Stimulated activated naive B cell treated with anti-CD40 and anti-IgM and Interleukin-4, amounts not matched to agents 10 μg/mL and 1 μg/mL and 100 μg/mL, for 72 hours (primary cell): Measurements from ENCODE around the gene HPCAL4.

ENCODE experiments used
- ATAC-seq, 2 donors: fragments of 150-1000 bp; cut with Tn5 transposase; replicated peaks; 2 replicates each; pipeline ENCODE4 v1.10.0; 2021; ENCODE audit warnings: moderate library complexity in 1 of 2
- DNase-seq: peaks from one replicate; pipeline ENCODE4 v3.0.0; 2021
- H3K27ac Mint-ChIP-seq: one replicate; pipeline ENCODE4 v1.8.0; 2022; ENCODE audit warnings: mild to moderate bottlenecking, mixed read lengths
- H3K27me3 Mint-ChIP-seq, 2 donors: one replicate each; pipeline ENCODE4 v1.8.0; 2022; ENCODE audit warnings: mixed read lengths in 2 of 2
- H3K36me3 Mint-ChIP-seq, 2 donors: one replicate each; pipeline ENCODE4 v1.8.0; 2022; ENCODE audit warnings: mixed read lengths in 2 of 2, mild to moderate bottlenecking in 1 of 2
- H3K4me1 Mint-ChIP-seq, 2 donors: one replicate each; pipeline ENCODE4 v1.8.0; 2022; ENCODE audit warnings: mixed read lengths in 2 of 2, mild to moderate bottlenecking in 1 of 2
- H3K4me3 Mint-ChIP-seq, 2 donors: one replicate each; pipeline ENCODE4 v1.8.0; 2022; ENCODE audit warnings: mild to moderate bottlenecking in 2 of 2, mixed read lengths in 2 of 2, moderate library complexity in 1 of 2
- H3K9me3 Mint-ChIP-seq, 2 donors: one replicate each; pipeline ENCODE4 v1.8.0; 2022; ENCODE audit warnings: mixed read lengths in 2 of 2, mild to moderate bottlenecking in 1 of 2

The HPCAL4 gene

GRCh38 chr1:39645411-39646043, 45.7 kb downstream of the HPCAL4 start:
- peaks cover 14 to 20% of the 10 kb centered on the region in 2 donors for H3K27me3 Mint-ChIP-seq
- no peak overlapping the region for H3K27ac Mint-ChIP-seq
- DNase-seq (no peak), ATAC-seq (no peak)
- no peaks in the 10 kb centered on the region for H3K4me1 Mint-ChIP-seq
- H3K9me3 Mint-ChIP-seq: peaks cover 3 to 9% of the 10 kb centered on the region in 2 donors
- H3K36me3 Mint-ChIP-seq: peaks cover 0 to 1% of the 10 kb centered on the region in 2 donors
- H3K4me3 Mint-ChIP-seq: no peak overlapping the region

DNA sequence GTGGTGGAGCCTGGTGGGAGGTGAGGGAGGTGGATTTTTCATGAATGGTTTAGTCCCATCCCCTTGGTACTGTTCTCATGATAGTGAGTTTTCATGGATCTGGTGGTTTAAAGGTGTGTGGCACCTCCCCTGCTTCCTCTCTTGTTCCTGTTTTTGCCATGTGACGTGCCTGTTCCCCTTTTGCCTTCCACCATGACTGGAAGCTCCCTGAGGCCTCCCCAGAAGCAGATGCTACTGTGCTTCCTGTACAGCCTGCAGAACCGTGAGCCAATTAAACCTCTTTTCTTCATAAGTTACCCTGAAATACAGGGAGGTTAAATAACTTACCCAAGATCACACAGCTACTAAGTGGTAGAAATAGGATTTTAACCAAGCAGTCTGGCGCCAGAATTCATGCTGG, 47.5 kb downstream of the HPCAL4 start:
- DNase-seq: no peak
- Mint-ChIP-seq H3K27ac (no peak overlapping the region), H3K4me3 (no peak overlapping the region), H3K27me3 (peaks cover 29 to 30% of the 10 kb centered on the region in 2 donors), H3K9me3 (peaks cover 3 to 9% of the 10 kb centered on the region in 2 donors), H3K4me1 (peaks cover 0 to 2% of the 10 kb centered on the region in 2 donors), H3K36me3 (no peaks in the 10 kb centered on the region)
- ATAC-seq: no peak

DNA sequence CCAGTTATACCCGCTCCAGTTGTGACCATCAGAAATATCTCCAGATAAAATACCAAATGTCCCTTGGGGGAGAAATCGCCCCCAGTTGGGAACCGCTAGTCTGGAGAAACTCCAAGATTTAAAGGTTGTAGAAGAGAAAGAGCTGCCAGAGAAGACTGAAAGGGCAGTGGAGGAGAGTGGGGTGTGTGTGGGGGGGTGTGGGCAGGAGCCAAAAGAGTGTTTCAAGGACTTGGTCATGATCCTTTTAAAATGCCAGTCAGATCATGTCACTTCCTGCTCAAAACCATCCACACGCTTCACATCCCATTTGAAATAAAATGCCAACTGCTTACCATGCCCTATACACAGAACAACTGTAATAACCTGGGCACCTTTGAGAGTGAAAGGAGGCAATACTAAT, 48.4 kb downstream of the HPCAL4 start:
- peaks cover 3 to 9% of the 10 kb centered on the region in 2 donors for H3K9me3 Mint-ChIP-seq
- DNase-seq (no peak), ATAC-seq (no peak)
- peaks cover 33 to 39% of the 10 kb centered on the region in 2 donors for H3K27me3 Mint-ChIP-seq
- peaks cover 0 to 2% of the 10 kb centered on the region in 2 donors for H3K4me1 Mint-ChIP-seq
- no peak overlapping the region for H3K4me3 Mint-ChIP-seq
- H3K36me3 Mint-ChIP-seq: no peaks in the 10 kb centered on the region
- H3K27ac Mint-ChIP-seq: no peak overlapping the region

DNA sequence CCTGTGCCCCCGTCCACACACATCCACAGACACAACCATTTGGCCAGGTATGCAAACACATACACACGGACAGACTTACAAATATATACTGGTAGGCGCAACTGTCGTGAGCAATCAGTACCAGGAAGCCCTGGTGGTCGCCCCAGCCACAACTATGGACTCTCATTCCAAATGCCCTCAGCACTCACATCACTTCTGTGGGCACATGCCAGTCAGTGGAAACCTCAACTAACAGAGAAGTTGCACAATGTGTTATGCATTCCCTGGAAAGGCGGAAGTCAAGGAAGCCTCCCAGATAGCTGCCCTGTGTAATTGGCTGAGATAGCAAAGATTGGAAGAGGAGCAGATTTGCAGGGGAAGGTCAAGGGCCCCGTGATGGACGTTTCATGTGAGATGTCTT, 50.4 kb downstream of the HPCAL4 start:
- no peak overlapping the region for H3K27ac Mint-ChIP-seq
- H3K36me3 Mint-ChIP-seq: no peaks in the 10 kb centered on the region
- no peak for ATAC-seq
- H3K4me3 Mint-ChIP-seq: no peak overlapping the region
- peaks cover 0 to 2% of the 10 kb centered on the region in 2 donors for H3K4me1 Mint-ChIP-seq
- peaks cover 3 to 9% of the 10 kb centered on the region in 2 donors for H3K9me3 Mint-ChIP-seq
- peaks cover 33 to 51% of the 10 kb centered on the region in 2 donors for H3K27me3 Mint-ChIP-seq
- DNase-seq: no peak

GRCh38 chr1:39639305-39640130, 51.7 kb downstream of the HPCAL4 start, which contains the start of gene HEYL:
HEYL (minus strand) TSS chr1:39639643; CDS start chr1:39639625, 18 bp downstream.
- peaks cover 3 to 9% of the 10 kb centered on the region in 2 donors for H3K9me3 Mint-ChIP-seq
- ATAC-seq: peak; percentile 79 to 85

DNA sequence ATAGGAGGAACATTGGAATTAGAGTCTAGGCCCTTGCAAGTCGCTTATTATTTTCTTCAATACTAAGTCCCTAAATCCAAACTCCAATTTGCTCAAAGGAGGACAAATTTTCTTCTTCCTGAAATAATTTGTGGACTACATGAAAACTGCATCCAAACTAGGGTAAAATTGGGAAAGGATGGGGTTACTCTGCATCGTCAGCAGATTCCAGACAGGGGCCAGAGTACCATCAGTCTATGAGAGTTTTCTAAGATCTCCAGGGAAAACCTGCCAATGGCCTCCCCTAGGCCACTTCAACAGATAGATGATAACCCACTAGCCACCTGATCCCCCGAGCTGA, 52.3 kb downstream of the HPCAL4 start:
- H3K4me1 Mint-ChIP-seq: peaks cover 0 to 2% of the 10 kb centered on the region in 2 donors
- H3K9me3 Mint-ChIP-seq: peaks cover 3 to 8% of the 10 kb centered on the region in 2 donors
- ATAC-seq (no peak), DNase-seq (no peak)
- H3K27ac Mint-ChIP-seq: no peak overlapping the region
- peaks cover 43 to 65% of the 10 kb centered on the region in 2 donors for H3K27me3 Mint-ChIP-seq
- H3K4me3 Mint-ChIP-seq: peak overlapping the region; percentile 62 to 72
- H3K36me3 Mint-ChIP-seq: no peaks in the 10 kb centered on the region

More at GRCh38 chr1:39639305-39640130, 51.7 kb downstream of the HPCAL4 start, which contains the start of gene HEYL:
- H3K4me1 Mint-ChIP-seq: peaks cover 0 to 2% of the 10 kb centered on the region in 2 donors
- H3K27me3 Mint-ChIP-seq: peaks cover 43 to 59% of the 10 kb centered on the region in 2 donors
- no peak within 1 kb of the TSS for H3K27ac Mint-ChIP-seq
- peak within 1 kb of the TSS; percentile 62 to 72 for H3K4me3 Mint-ChIP-seq
- DNase-seq: peak; percentile 36
- H3K36me3 Mint-ChIP-seq: no peaks in the 10 kb centered on the region

DNA sequence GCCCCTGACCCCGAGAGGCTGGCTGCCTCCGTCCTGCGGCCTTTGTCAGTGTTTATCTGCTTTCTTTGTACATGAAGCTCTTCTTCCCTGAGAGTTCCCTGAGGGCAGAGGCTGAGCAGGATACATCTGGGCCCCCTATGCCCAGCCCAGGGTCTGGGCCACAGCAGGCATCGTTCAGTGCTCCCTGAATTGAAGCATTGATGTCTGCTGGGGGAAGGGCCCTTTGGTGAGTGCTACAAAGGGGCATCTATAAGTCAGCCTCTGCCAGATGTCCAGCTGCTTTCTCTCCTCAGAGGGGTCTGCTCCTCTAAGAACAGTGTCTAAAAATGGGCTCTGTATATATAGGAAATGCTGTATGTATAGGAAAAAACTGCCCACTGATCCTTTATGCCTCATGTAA, 53.9 kb downstream of the HPCAL4 start:
- DNase-seq: no peak
- peaks cover 50 to 73% of the 10 kb centered on the region in 2 donors for H3K27me3 Mint-ChIP-seq
- no peaks in the 10 kb centered on the region for H3K9me3 Mint-ChIP-seq
- H3K27ac Mint-ChIP-seq: no peak overlapping the region
- peaks cover 0 to 2% of the 10 kb centered on the region in 2 donors for H3K4me1 Mint-ChIP-seq
- H3K4me3 Mint-ChIP-seq: no peak overlapping the region
- H3K36me3 Mint-ChIP-seq: no peaks in the 10 kb centered on the region
- no peak for ATAC-seq

DNA sequence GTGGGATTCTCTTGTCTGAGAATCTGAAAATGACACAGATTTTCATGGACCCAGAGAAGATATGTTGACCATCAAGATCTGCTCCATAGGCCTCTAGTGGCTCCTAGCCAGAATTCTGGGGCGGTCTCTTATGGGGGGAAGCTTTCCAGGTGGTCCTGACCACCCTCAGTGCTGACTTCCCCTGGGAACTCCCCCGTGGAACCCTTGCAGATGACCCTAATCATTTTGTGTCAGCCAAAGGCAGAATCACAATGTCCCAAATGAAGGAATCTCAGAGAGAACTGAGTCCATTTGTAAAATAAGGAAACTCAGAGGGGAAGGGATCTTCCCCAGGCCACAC, 55.4 kb downstream of the HPCAL4 start:
- H3K4me3 Mint-ChIP-seq: no peak overlapping the region
- H3K9me3 Mint-ChIP-seq: no peaks in the 10 kb centered on the region
- H3K27me3 Mint-ChIP-seq: peaks cover 49 to 74% of the 10 kb centered on the region in 2 donors
- ATAC-seq: no peak
- no peak for DNase-seq
- H3K36me3 Mint-ChIP-seq: no peaks in the 10 kb centered on the region
- no peak overlapping the region for H3K27ac Mint-ChIP-seq
- H3K4me1 Mint-ChIP-seq: peaks cover 0 to 2% of the 10 kb centered on the region in 2 donors

DNA sequence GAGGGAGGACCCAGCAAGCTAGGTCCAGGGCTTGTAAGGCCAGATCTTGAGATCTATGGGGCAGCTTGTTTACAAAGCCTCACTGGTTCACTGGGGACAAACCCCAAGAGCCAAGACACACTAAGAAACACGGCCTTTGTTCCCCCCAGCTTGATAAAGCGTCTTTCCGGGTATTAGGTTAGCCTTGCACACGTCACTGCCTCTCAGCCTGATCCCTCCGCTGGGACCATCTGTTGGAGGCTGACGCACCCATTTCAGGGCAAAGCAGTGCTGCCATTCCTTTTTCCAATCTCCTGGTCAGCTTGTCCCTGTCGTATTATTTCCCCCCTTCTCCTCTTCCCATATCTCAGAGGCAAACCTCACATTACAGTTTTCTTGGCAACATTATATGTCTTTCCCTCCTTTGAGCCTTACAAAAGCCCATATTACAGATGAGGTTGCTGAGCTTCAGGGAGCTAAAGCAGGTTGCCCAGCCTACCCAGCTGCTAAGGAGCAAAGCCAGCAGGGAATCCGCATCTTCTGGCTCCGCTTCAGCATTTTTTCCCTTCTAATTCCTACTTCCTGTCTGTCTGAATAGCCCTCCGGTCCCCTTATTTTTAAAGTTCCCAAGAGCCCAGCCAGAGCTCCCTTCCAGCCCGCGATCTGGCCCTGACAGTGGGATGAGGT, 55.9 kb downstream of the HPCAL4 start:
- H3K27ac Mint-ChIP-seq: no peak overlapping the region
- DNase-seq (no peak), ATAC-seq (no peak)
- no peak overlapping the region for H3K4me3 Mint-ChIP-seq
- H3K9me3 Mint-ChIP-seq: no peaks in the 10 kb centered on the region
- H3K4me1 Mint-ChIP-seq: peaks cover 0 to 2% of the 10 kb centered on the region in 2 donors
- H3K36me3 Mint-ChIP-seq: no peaks in the 10 kb centered on the region
- H3K27me3 Mint-ChIP-seq: peaks cover 47 to 69% of the 10 kb centered on the region in 2 donors

- H3K9me3 Mint-ChIP-seq: no peaks in the 10 kb centered on the region
- H3K36me3 Mint-ChIP-seq: no peaks in the 10 kb centered on the region
- ATAC-seq (no peak), DNase-seq (no peak)
- H3K4me1 Mint-ChIP-seq: no peaks in the 10 kb centered on the region
- no peak overlapping the region for H3K27ac Mint-ChIP-seq
- no peak overlapping the region for H3K4me3 Mint-ChIP-seq
- peaks cover 39 to 52% of the 10 kb centered on the region in 2 donors for H3K27me3 Mint-ChIP-seq
Observed at GRCh38 chr1:39633422-39633821, 57.8 kb downstream of the HPCAL4 start.

- DNase-seq (no peak), ATAC-seq (no peak)
- no peaks in the 10 kb centered on the region for H3K4me1 Mint-ChIP-seq
- no peaks in the 10 kb centered on the region for H3K36me3 Mint-ChIP-seq
- H3K4me3 Mint-ChIP-seq: no peak overlapping the region
- peaks cover 36 to 46% of the 10 kb centered on the region in 2 donors for H3K27me3 Mint-ChIP-seq
- no peak overlapping the region for H3K27ac Mint-ChIP-seq
- no peaks in the 10 kb centered on the region for H3K9me3 Mint-ChIP-seq
Observed at GRCh38 chr1:39632682-39633417, 58.4 kb downstream of the HPCAL4 start.

GRCh38 chr1:39632323-39632681, 58.9 kb downstream of the HPCAL4 start:
- Mint-ChIP-seq H3K36me3 (no peaks in the 10 kb centered on the region), H3K4me1 (no peaks in the 10 kb centered on the region), H3K27ac (no peak overlapping the region), H3K27me3 (peaks cover 33 to 41% of the 10 kb centered on the region in 2 donors), H3K9me3 (no peaks in the 10 kb centered on the region), H3K4me3 (no peak overlapping the region)
- DNase-seq (no peak), ATAC-seq (no peak)

DNA sequence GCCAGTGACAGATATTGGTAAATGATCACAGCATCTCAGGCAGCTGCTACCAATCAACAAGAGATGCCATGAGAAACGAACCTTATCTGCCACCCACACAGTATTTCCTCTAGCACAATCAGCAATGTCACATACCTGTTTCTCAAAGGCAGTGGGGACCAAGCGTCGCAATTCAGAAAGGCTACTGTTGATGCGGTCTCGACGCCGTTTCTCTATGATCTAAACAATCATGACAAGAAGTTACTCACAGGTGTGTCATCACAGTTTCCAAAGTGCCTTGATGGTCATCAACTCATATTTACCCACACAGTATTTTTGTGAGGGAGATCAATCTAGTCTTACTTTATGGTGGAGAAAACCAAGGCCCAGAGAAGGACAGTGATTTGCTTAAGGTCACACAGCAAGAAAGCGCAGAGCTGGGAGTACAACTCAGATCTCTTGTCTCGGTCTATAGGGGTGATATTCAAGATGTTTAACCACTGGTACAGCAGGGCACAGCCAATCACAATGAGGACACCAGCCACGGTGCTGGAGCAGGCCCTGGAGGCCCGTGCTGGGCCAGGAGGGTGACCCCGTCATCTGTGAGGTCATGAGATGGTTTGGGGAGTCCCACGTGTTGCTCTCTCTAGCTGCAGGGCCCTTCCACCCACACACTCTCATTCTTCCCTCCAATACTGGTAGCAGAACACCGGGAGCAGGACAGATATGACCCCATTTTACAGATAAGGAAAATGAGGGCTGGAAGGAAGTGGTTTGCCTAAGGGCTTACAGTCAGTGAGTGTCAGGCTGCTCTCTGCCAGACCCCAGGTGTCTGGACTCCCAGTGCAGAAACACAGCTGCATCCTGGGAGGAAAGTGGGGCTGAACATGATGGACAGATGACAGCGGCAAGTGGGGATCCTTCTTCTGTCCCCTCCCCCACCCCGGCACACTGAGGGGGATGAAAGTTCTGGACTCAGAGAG, 59.6 kb downstream of the HPCAL4 start:
- Mint-ChIP-seq H3K9me3 (no peaks in the 10 kb centered on the region), H3K27me3 (peaks cover 31 to 35% of the 10 kb centered on the region in 2 donors), H3K27ac (no peak overlapping the region), H3K36me3 (no peaks in the 10 kb centered on the region), H3K4me1 (no peaks in the 10 kb centered on the region), H3K4me3 (no peak overlapping the region)
- ATAC-seq (no peak), DNase-seq (no peak)
